H9 (cell line): ENCODE data around the gene MTMR1. TPM values are rescaled to one million over a fixed set of nuclear protein-coding genes. Genes with fewer than 3 reads are reported as not detected.

Experiments
- DNase-seq: peaks from one replicate; pipeline ENCODE4 v3.0.0-alpha.2; 2017
- H2AFZ ChIP-seq: one replicate; pipeline ENCODE4 v1.6.1; 2013; ENCODE audit warnings: mild to moderate bottlenecking, low read length, control low read depth, moderate library complexity
- H2AK5ac ChIP-seq: 2 replicates; pipeline ENCODE4 v1.6.1; 2013; ENCODE audit warnings: low read length, control low read depth, mixed read lengths; ENCODE audit not compliant: insufficient read length
- H2BK120ac ChIP-seq: one replicate; pipeline ENCODE4 v1.6.1; 2013; ENCODE audit warnings: low read depth, mild to moderate bottlenecking, low read length, control low read depth, inconsistent platforms; ENCODE audit not compliant: poor library complexity, severe bottlenecking
- H2BK12ac ChIP-seq: 2 replicates; pipeline ENCODE4 v1.6.1; 2013; ENCODE audit warnings: low read length, control low read depth, mixed read lengths, low read depth; ENCODE audit not compliant: insufficient read length
- H2BK15ac ChIP-seq: 2 replicates; pipeline ENCODE4 v1.6.1; 2013; ENCODE audit warnings: low read depth, low read length, control low read depth
- H2BK20ac ChIP-seq: one replicate; pipeline ENCODE4 v1.6.1; 2013; ENCODE audit warnings: low read depth, mild to moderate bottlenecking, low read length, control low read depth, inconsistent platforms; ENCODE audit not compliant: poor library complexity, severe bottlenecking
- H2BK5ac ChIP-seq: 2 replicates; pipeline ENCODE4 v1.6.1; 2013; ENCODE audit warnings: low read length, control low read depth, mixed read lengths; ENCODE audit not compliant: insufficient read length
- H3K14ac ChIP-seq: 2 replicates; pipeline ENCODE4 v1.6.1; 2013; ENCODE audit warnings: low read length, control low read depth; ENCODE audit not compliant: insufficient read depth
- H3K18ac ChIP-seq: 2 replicates; pipeline ENCODE4 v1.6.1; 2013; ENCODE audit warnings: low read depth, mild to moderate bottlenecking, mixed read lengths, low read length, control low read depth; ENCODE audit not compliant: insufficient read length
- H3K23ac ChIP-seq: 2 replicates; pipeline ENCODE4 v1.6.1; 2013; ENCODE audit warnings: low read length, control low read depth, mixed read lengths, low read depth; ENCODE audit not compliant: insufficient read length
- H3K23me2 ChIP-seq: 2 replicates; pipeline ENCODE4 v1.6.1; 2013; ENCODE audit warnings: low read depth, mild to moderate bottlenecking, mixed read lengths, low read length, control low read depth; ENCODE audit not compliant: insufficient read length, poor library complexity, severe bottlenecking
- H3K27ac ChIP-seq: 2 replicates; pipeline ENCODE4 v1.5.1; 2013; ENCODE audit warnings: low read length, control low read depth, mixed read lengths, low read depth; ENCODE audit not compliant: insufficient read length
- H3K27me3 ChIP-seq: 2 replicates; pipeline ENCODE4 v1.6.1; 2013; ENCODE audit warnings: low read length, control low read depth, inconsistent platforms; ENCODE audit not compliant: insufficient read depth
- H3K4ac ChIP-seq: 2 replicates; pipeline ENCODE4 v1.6.1; 2013; ENCODE audit warnings: low read depth, mild to moderate bottlenecking, control low read depth, inconsistent platforms, low read length, moderate library complexity
- H3K4me1 ChIP-seq: 2 replicates; pipeline ENCODE4 v1.6.1; 2013; ENCODE audit warnings: low read length, control low read depth, inconsistent platforms; ENCODE audit not compliant: insufficient read depth
- H3K4me2 ChIP-seq: 2 replicates; pipeline ENCODE4 v1.6.1; 2013; ENCODE audit warnings: low read length, control low read depth, mixed read lengths; ENCODE audit not compliant: insufficient read length, insufficient read depth
- H3K56ac ChIP-seq: 2 replicates; pipeline ENCODE4 v1.6.1; 2013; ENCODE audit warnings: low read depth, mild to moderate bottlenecking, mixed read lengths, low read length, control low read depth; ENCODE audit not compliant: insufficient read length
- H3K79me1 ChIP-seq: 2 replicates; pipeline ENCODE4 v1.6.1; 2013; ENCODE audit warnings: low read depth, mild to moderate bottlenecking, moderate library complexity, low read length, control low read depth, inconsistent platforms; ENCODE audit not compliant: insufficient read depth, poor library complexity, severe bottlenecking
- H3K79me2 ChIP-seq: 2 replicates; pipeline ENCODE4 v1.6.1; 2013; ENCODE audit warnings: low read length, control low read depth, inconsistent platforms; ENCODE audit not compliant: insufficient read depth
- H3K9ac ChIP-seq: 2 replicates; pipeline ENCODE4 v1.6.1; 2013; ENCODE audit warnings: low read length, control low read depth, mixed read lengths; ENCODE audit not compliant: insufficient read length; ENCODE audit errors: extremely low read depth
- H3K9me3 ChIP-seq: one replicate; pipeline ENCODE4 v1.6.1; 2013; ENCODE audit warnings: low read depth, low read length, inconsistent platforms; ENCODE audit not compliant: control insufficient read depth
- H3T11ph ChIP-seq: one replicate; pipeline ENCODE4 v1.6.1; 2013; ENCODE audit warnings: mild to moderate bottlenecking, low read length, control low read depth, inconsistent platforms
- H4K20me1 ChIP-seq: one replicate; pipeline ENCODE4 v1.6.1; 2013; ENCODE audit not compliant: control insufficient read depth, insufficient read length, insufficient read depth
- H4K5ac ChIP-seq: 2 replicates; pipeline ENCODE4 v1.6.1; 2013; ENCODE audit warnings: low read depth, mild to moderate bottlenecking, mixed read lengths, low read length, control low read depth; ENCODE audit not compliant: insufficient read length
- H4K8ac ChIP-seq: replicated peaks from 2 replicates; pipeline ENCODE4 v1.6.1; 2013; ENCODE audit warnings: low read length, control low read depth, mixed read lengths, low read depth; ENCODE audit not compliant: insufficient read length
- H4K91ac ChIP-seq: 2 replicates; pipeline ENCODE4 v1.6.1; 2013; ENCODE audit warnings: low read depth, mild to moderate bottlenecking, moderate library complexity, mixed read lengths, low read length, control low read depth; ENCODE audit not compliant: insufficient read length
- H3K27ac Mint-ChIP-seq, 3 experiments: 2 replicates in 2 of 3; 3 replicates in 1 of 3; pipeline ENCODE4 v1.8.0; 2020 to 2021; ENCODE audit warnings: mixed read lengths in 3 of 3, mild to moderate bottlenecking in 1 of 3, moderate library complexity in 1 of 3
- H3K27me3 Mint-ChIP-seq: 2 replicates; pipeline ENCODE4 v1.8.0; 2021; ENCODE audit warnings: low read depth, mild to moderate bottlenecking, moderate library complexity, mixed read lengths
- H3K36me3 Mint-ChIP-seq, 3 experiments: 2 replicates in 2 of 3; 3 replicates in 1 of 3; pipeline ENCODE4 v1.8.0; 2020 to 2021; ENCODE audit warnings: low read depth in 3 of 3, mixed read lengths in 3 of 3; ENCODE audit not compliant: insufficient read depth in 1 of 3
- H3K4me1 Mint-ChIP-seq, 2 experiments: 2 replicates each; pipeline ENCODE4 v1.8.0; 2020; ENCODE audit warnings: mixed read lengths in 2 of 2
- H3K4me3 Mint-ChIP-seq, 2 experiments: 2 replicates in 1 of 2; 3 replicates in 1 of 2; pipeline ENCODE4 v1.8.0; 2020 to 2021; ENCODE audit warnings: mild to moderate bottlenecking in 2 of 2, mixed read lengths in 2 of 2, moderate library complexity in 1 of 2
- H3K9me3 Mint-ChIP-seq, 2 experiments: 2 replicates in 1 of 2; 3 replicates in 1 of 2; pipeline ENCODE4 v1.8.0; 2020; ENCODE audit warnings: mild to moderate bottlenecking in 2 of 2, mixed read lengths in 2 of 2, moderate library complexity in 1 of 2
- CTCF ChIP-seq: fragments of 200-600 bp; sonication (generic); conservative IDR thresholded peaks from 3 replicates; pipeline ENCODE4 v1.8.0; 2021; ENCODE audit warnings: antibody characterized with exemption, mild to moderate bottlenecking
- WGBS: extraction: QIAGEN DNeasy Blood & Tissue Kit; methylation state at CpG from one replicate; pipeline ENCODE4 v1.1.7; 2013; ENCODE audit warnings: missing lambda C conversion rate, low lambda C conversion rate, mixed read lengths; ENCODE audit not compliant: insufficient read length; ENCODE audit errors: extremely low coverage; 5-methylcytosine and 5-hydroxymethylcytosine counted together
- total RNA-seq: library from RNA; stranded (reverse); gene quantifications from 2 replicates; pipeline ENCODE4 v1.2.1, GENCODE V29; 2021

The MTMR1 gene
- total RNA-seq, 1 experiment from 2014 or later = 25.2 TPM

GRCh38 chrX:150792949-150793527, 99.8 kb downstream of the MTMR1 start:
- Histone ChIP-seq H3K79me1 (no peaks in the 10 kb centered on the region), H3K4me2 (no peak overlapping the region), H2AFZ (no peak overlapping the region), H4K91ac (no peak overlapping the region), H3K27ac (no peak overlapping the region), H3K79me2 (no peaks in the 10 kb centered on the region), H3K23me2 (no peaks in the 10 kb centered on the region), H3K23ac (no peak overlapping the region), H3K27me3 (no peaks in the 10 kb centered on the region), H3K18ac (no peak overlapping the region), H4K8ac (no peak overlapping the region), H4K20me1 (no peaks in the 10 kb centered on the region), H3K14ac (no peak overlapping the region), H2BK120ac (no peak overlapping the region), H2BK5ac (no peak overlapping the region), H3K4me1 (no peaks in the 10 kb centered on the region), H2AK5ac (no peak overlapping the region), H2BK15ac (no peak overlapping the region), H3T11ph (no peak overlapping the region), H3K56ac (no peak overlapping the region), H3K9ac (no peak overlapping the region), H3K9me3 (no peaks in the 10 kb centered on the region), H2BK20ac (no peak overlapping the region), H3K4ac (no peak overlapping the region), H2BK12ac (no peak overlapping the region), H4K5ac (no peak overlapping the region)
- no CpG with 5 or more reads among the region's 5 CpGs for WGBS
- H3K27me3 Mint-ChIP-seq = no peaks in the 10 kb centered on the region
- H3K4me3 Mint-ChIP-seq = no peak overlapping the region
- H3K27ac Mint-ChIP-seq = no peak overlapping the region
- TF ChIP-seq CTCF = no peak
- H3K9me3 Mint-ChIP-seq = peaks cover 59 to 65% of the 10 kb centered on the region in 2 experiments
- no peaks in the 10 kb centered on the region for H3K4me1 Mint-ChIP-seq
- no peak for DNase-seq
- peaks cover 31 to 62% (median 51%) of the 10 kb centered on the region in 3 experiments; a peak in 6 of 7 replicates for H3K36me3 Mint-ChIP-seq
